Right ventricle myocardium inferior (tissue), 1 donor: ENCODE measurements around the gene ABO. TPM values are rescaled to one million over a fixed set of nuclear protein-coding genes. Genes with fewer than 3 reads are reported as not detected.
"Not testable (repeated sequence)": the region's sequence is repeated elsewhere in the genome, so short reads cannot be mapped to it uniquely, and the experiment has no call there.

ENCODE experiments used
- ATAC-seq: fragments of 200-7000 bp; cut with Tn5 transposase; one replicate; pipeline ENCODE4 v1.9.1; 2020; ENCODE audit warnings: mild to moderate bottlenecking, moderate library complexity
- DNase-seq: peaks from one replicate; pipeline ENCODE4 v3.0.0; 2021; ENCODE audit errors: missing footprints
- intact Hi-C: fragments of 100-400 bp; cut with DNase I; formaldehyde crosslinking; loops from one replicate; pipeline ENCODE4 v1.11.0; 2022
- total RNA-seq: library from RNA; stranded (reverse); fragmentation: NEBNext Ultra II Directional; extraction: Animal tissue kit (Norgen Biotek cat#: 25700); gene quantifications from one replicate; pipeline ENCODE4 v1.2.1, GENCODE V29; 2021
- donor health status: DM: no; HTN: yes; CAD: no; lungs with severe emphysema.

Gene ABO
- total RNA-seq, 1 donor from 2014 or later = 1.5 TPM

DNA sequence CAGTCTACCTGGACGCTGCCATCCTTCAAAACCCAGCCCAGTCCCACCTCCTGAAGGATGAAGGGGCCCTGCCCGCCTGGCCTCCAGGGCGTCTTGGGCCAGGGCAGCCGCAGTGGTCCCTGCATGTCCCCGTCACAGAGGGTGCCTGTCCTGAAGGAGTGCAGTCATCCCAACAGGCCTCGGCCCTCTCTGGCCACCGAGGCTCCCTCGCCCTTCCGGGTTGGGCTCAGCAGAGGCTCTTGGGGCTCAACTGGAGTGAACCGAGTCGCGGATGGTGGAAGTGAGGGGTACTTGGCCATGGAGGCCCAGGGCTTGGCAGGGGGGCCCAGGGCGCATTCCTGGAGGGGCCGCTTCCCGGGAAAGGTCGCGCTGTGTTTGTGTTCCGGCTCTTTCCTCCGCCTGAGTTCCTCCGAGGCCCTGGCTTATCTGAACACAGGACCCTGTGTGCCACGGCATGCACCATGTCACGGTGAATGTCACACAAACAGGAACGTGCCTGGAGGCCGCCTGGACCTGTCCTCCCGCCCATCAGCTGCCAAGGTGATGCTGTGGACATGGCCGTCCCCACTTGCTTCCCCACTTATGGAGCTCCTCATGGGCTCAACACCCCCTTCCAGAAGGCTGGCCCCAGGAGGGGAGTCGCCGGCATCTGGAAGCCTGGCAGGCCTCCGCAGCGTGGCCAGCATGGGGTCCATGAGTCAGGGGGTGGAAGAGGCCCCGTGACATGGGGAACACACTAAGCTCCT is 40.3 kb downstream of the ABO start:
- DNase-seq (peak; percentile 50), ATAC-seq (no peak)
- intact Hi-C loops = loop anchor here (5.0 kb wide), 3 partner anchors 32 to 47 kb away; no protein-coding TSS in a partner anchor

DNA sequence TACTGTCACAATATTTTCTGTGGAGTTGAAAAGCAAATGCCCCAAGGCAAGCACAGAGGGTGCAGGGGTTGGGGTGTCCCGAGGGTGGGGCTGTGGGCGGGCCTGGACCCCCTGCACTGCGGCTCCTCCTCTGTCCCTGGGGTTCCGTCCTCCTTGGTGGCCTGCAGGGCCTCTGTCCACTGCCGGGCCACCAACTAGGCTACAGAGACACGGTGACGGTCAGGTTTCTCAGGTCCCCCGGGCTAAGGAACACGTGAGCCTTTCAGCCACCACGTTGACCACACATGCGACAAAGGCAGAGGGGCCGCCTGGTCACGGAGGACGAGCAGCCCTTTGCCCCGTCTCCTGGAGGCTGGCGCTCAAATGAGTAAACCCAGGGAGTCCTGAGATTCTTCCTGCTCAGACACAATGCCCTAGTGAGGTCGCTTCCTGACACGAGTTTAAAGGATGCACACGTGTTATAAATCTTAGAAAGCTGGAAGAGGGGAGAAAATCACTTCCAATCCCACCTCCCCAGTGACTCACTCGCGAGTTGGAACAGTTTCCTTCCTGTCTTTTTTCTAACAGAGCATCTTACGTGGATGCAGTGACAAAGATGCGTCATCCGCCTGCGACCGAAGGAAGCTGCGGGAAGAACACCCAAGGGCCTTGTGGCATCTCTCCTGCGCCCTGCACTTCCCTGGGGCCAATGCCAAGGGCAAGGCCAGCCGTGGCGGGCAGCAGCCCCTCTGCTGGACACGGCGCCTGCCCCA is 41.1 kb downstream of the ABO start:
- peak; percentile 51 for DNase-seq
- no peak for ATAC-seq
- intact Hi-C loops = no loop called here

DNA sequence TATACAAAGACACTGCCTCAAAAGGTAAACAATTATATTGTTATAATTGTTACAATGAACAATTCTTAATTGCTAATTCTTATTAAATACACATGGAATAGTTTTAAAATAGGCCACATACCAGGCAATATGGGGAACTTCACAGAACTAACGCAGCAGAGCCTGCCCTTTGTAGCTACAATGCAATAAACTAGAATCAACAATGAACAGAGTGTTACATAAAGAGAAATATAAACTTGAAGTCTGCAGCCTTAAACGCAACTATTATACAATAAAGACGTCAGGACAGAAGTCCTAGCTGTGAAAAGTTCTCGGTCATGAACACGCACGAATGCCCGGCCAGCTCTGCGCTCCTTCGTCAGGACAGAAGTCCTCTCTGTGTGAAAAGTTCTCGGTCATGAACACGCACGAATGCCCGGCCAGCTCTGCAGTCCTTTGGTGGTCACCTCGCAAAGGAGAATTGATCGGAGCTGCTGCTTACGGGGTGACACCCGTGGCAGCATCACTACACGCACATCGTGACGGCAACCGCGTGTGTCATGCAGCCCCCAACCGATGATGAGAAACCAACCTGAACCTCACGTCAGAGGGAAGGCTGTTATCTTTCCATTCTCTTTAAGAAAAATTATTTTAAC is 43.0 kb downstream of the ABO start:
- ATAC-seq, intact Hi-C loops: not testable (repeated sequence)
- DNase-seq = peak; percentile 53

DNA sequence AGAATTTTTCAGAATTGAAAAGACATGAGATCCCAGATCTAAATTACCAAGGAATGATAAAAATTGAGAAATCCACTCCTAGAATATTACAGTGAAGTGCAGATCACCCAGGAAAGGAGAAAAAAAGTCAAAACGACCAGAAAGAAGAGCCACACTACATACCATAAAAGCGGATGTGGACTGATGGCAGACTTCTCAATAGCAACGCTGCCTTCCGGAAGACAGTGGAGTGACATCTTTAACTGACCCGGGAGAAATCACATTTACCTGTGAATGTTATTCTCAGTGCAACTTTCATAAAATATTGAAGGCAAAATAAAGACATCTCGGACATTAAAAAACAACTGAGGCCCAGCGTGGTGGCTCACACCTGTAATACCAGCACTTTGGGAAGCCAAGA is 44.5 kb downstream of the ABO start:
- intact Hi-C loops, DNase-seq, ATAC-seq: not testable (repeated sequence)

DNA sequence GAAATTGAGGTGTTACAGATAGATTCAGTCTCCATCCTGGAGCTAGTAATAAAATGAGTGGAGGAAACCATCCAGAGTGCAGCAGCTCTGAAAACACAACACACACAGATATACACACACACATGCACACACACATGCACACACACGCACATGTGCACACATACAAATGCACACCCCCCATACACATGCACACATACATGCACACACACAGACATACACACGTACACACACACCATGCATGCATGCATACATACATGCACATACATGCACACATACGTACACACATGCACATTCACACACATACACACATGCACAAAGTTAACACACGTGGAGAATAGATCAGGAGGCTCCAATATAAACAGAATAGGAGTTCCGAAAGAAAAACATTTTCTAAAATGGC is 44.9 kb downstream of the ABO start:
- ATAC-seq (no peak), DNase-seq (no peak)
- intact Hi-C loops = no loop called here

DNA sequence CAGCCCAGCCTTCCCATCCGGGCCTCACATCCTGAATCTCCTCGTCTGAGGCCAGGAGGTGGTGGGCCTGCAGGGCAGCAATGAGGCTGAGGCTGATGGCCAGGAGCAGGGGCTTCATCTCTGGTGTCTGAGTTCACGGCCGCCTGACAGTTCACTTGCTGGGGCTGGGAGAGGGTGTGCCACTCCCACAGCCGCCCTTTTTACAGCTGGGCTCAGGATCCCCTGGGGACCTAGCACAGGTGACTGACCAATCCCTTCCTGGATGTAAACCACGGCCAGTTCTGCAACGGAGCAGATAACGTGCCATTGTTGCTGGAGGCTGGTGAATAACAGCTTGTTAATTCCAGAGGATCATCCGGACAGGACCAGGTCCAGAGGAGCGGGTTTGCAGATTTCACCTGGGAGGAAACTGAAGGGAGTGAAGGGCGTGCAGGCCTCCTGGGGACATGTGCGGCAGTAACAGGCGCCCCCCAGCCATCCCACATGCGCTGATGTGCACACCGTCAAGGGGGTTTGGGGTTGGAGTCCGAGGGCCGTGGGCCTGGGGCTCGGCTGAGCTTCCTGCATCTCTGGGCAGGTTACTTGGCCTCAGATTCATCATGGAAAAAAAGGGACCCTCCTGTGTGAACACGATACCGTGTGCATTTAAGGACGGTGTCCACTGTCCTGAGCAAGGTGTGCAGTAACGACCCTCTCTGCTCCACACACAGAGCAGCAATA is 46.4 kb downstream of the ABO start:
- intact Hi-C loops, ATAC-seq: not testable (repeated sequence)

DNA sequence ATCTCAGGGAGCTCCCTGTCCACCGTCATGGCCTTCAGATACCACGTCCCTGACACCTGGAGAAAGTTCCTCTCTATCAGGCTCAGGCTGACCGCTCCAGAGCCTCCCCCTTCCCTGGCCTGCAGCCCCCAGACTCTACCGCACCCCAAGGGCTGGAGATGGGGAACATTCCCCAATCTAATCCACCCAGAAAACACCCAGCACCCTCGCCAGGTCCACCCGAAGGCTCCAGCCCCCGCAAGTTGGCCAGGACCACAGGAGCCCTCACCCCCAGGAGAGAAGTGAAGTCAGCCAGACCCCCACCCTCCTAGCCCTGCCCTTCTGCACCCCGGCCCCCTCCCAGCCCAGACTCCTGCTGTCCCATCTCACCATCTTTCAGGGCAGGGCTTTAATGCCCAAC is 47.0 kb downstream of the ABO start:
- intact Hi-C loops = not testable (repeated sequence)

More for the DNA sequence above, 46.4 kb downstream of the ABO start:
- DNase-seq = peak; percentile 34

DNA sequence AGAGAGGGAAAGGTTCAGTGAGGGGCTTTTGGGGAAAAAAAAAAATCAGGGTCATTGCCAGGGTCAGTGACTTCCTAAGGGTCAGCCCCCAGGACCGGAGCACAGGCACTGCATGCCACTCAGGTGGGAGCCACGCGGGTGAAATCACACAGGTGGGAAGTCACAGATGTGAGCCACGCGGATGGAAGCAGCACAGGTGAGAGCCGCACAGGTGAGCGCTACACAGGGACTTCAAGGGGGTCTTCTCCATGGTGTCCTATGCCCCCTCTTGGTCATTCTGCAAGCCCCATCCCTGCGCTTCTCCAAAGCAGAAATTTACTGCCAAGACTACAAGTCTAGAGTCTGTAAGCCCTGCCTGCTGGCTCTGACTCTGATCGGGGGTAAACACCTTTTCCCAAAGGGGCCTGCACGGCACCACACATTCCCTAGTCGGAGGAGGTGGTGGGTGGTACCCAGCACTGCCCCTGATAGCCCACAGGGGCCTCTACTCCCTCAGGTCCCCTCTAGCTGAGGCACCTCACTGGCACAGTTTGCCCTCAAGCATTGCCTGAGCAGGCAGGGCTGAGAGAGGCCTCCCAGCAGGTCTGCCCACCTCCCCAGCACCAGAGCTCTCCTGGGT is 47.6 kb downstream of the ABO start:
- intact Hi-C loops = no loop called here
- DNase-seq = no peak

More for the DNA sequence above, 47.0 kb downstream of the ABO start:
- DNase-seq, ATAC-seq: not testable (repeated sequence)

DNA sequence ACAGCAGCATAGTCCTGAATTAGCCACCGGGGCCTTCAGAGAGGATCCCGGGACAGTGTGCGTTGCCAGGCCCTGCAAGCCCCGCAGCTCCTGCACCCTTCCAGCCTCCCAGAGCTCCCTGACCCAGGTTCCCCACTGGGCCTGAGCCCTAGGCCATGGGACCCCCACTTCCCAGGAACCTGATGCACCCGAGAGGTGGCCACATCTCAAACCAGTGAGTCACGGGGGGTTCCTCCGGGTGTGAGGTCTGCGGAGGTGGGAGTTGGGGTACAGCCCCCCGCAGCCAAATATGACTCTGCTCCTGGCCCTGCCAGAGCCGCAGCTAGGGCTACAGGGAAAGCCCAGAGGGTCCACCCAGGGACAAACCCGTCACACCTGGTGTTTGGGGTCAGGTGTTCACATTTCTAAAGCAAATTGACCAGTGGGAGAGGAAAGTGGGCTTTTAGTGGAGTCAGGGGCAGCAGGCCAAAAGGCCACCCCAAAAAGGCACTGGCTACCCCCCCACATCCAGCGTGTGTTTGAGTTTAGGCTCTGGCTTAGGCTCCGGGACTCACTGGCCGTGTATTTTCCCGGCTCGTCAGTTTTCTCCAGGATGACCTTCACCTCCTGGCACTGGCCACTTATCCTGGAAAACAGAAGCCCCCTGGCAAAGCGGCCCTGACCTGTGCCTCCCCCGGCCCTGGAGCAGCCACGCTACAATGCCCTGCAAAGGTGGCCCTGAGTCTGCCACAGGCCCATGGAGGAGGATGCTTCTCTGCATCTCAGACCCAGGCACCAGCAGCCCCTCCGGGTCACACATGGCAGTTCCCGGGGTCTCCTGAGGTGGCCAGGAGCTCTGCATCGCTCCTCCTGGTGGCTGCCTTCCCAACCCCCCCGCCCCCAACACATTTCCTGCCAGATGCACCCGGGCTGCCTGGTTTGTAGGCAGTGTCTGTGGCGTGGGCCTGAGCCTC is 48.5 kb downstream of the ABO start:
- no peak for DNase-seq
- intact Hi-C loops = no loop called here
- no peak for ATAC-seq

More for the DNA sequence above, 47.6 kb downstream of the ABO start:
- no peak for ATAC-seq

DNA sequence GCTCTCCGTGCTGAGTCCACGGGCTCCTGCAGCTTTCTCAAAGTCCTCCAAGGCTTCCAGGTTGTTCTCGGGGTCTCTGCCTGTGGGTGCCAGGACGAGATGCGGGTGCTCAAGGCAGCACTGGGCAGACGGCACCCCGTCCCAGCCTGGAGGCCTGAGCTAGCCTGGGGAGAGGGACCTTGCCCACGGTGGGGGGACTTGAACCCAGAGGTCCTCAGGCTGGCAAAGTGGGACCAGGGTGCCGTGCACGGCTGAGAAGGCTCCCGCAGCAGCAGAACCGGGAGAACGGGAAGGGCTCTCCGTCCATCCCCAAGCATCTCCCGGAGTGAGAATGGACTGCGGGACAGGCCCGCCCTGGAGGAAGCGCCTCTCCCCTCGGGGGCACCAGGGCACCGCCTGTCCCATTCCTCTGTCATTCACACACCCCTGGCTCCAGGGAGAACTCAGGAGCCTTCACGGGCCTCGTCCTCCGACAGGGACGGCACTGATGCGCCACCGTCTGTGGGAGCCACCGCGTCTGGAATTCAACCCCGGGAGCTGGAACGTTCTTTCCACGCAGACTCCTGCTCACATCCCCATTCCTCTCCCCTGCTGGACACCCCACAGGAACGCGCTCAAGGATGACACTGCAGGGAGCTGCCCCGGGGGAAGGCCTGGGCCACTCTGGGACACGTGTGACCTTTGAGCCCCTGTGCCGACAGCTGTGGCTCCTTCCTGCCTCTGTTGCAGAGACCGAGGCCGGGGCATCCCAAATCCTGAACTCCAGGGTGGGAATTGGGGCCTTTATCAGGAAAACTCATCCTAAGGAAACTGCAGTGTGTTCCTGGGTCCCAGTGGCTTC is 49.6 kb downstream of the ABO start:
- DNase-seq (no peak), ATAC-seq (peak; percentile 43)
- intact Hi-C loops = no loop called here

DNA sequence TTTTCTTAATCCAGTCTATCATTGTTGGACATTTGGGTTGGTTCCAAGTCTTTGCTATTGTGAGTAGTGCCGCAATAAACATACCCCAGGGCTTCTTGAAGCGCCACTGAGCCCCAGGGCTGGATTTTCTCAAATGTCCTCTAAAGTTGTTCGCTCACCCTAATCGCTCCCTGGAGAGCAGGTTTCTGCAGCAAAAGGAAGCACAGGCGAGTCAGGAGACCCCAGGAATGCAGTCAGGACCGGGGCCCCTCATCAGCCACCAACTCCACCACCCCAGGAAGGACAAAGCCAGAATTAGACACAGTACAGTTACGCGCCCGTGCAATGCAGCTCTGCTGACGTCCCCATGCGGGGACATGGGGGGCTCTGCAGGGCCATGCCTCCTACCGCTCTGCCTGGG is 50.2 kb downstream of the ABO start:
- no peak for ATAC-seq
- no peak for DNase-seq
- intact Hi-C loops = no loop called here

DNA sequence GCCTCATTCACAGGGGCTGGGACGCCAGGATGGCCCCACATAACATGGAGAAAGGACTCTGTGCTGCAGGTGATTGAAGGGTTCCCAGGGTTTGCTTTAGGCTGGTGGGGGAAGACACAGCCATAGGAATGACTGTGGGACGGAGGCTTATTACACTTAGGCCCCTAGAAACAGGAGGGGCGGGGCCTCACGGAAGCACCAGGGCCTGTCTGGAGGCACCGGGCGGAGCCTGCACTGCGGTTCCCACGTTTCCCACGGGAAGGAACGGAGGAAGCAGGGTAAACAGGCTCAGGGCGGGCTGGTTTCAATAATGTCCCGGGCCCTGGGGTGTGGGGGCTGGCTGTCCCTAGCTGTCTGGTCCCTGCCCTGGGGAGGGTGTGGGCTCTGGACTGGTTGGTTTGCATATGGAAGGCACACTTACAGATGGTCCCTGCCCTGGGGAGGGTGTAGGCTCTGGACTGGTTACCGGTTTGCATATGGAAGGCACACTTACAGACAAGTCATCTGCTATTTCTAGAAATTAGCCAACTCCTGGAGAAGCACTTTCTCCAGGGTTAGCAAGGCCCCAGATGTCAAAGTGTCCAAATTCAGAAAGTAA is 51.7 kb downstream of the ABO start:
- peak; percentile 59 for ATAC-seq
- DNase-seq, intact Hi-C loops: not testable (repeated sequence)

DNA sequence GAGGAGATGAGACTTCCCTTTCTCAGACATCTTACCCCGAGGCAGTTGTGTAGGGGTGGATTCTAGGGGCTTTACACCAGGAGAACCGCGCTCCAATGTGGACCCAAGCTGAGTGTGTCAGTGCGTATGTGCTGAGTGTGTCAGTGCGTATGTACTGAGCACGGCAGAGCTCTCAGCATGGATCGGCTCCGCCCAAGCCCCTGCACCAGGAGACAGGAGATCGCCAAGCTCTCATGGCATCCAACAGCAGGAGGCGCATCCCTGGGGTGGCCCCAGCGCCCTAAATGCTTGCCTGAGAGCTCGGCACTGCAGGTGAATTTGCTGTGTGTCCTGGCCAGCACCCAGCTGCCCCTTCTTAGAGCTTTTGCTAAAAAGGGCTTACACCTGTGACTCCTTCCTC is 53.0 kb downstream of the ABO start:
- DNase-seq, intact Hi-C loops, ATAC-seq: not testable (repeated sequence)

DNA sequence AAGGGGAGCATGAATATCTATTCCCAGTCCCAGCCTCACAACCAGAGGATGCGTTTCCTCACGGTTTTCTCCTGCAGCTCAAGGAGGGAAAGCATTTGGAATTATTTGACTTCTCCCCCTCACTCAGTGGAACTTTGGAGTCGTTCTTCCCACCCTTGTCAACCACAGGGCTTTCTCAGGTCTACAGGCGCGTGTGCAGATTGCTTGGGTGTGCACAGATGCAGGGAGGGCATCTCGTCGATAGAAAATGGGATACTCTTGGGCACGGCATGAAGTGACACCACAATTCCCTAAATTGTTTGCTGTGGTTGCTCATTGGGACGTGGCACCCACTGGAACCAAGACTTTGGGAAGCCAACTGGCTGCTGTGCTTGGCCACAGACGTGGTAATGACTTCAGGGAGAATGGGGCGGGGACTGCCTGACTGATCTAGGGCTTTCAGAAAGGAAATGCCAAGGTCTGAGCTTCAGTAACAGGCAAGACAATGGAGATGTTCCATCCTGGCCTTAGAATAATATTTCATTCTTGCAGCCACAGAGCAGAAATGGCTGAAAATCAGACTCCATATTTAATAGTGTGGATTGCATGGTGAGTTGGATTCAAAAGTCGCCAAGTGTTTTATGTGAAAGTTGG is 53.7 kb downstream of the ABO start:
- intact Hi-C loops = no loop called here
- DNase-seq = no peak

DNA sequence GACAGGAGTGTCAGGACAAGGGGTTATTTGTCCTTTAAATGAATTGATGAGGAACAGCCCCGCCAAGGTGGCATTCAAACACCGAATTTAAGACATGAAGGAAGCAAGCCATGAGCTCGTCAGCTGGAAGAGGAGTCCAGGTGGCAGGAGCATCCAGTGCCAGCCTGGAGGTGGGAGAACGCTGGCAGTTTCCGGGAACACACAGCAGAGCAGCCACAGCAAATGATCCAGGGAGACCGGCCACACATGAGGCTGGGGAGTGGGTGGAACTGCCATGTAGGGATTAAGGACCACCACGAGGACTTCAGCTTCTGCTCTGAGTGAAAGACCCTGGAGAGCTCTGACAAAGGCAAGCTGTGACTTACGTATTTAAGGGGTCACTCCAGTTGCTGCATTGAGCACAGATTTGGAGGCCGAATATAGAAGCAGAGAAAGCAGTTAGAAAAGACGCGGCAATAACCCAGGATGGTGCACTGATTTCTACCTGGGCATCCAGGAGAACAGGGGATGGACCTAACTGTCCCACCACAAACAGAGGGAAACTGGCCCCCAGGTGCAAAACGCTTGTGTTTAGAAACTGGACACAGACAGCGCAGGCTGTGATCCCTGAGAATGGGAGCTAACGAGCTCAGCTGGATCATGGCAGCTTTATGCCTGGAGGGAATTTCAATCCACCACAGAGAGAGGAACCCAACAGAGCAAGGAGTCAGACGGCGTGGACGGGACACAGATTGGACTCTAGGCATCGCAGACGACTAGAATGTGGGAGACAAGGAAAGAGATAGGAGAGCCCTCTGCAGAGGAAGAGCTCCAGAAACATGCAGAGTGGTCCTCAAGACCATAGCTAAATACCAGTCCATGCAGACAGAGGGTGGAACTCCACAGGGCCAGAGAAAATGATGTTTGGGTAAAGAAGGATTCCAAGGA is 56.7 kb downstream of the ABO start:
- ATAC-seq, DNase-seq, intact Hi-C loops: not testable (repeated sequence)

More for the DNA sequence above, 53.7 kb downstream of the ABO start:
- no peak for ATAC-seq
